HG03439 (cell line): ENCODE data around the gene FOLR3.
"Not testable (repeated sequence)": the region's sequence is repeated elsewhere in the genome, so short reads cannot be mapped to it uniquely, and the experiment has no call there.

ENCODE experiments used
- ATAC-seq: cut with Tn5 transposase; IDR thresholded peaks from one replicate; pipeline ENCODE4 v1.9.1; 2021; ENCODE audit warnings: mild to moderate bottlenecking, moderate library complexity; ENCODE audit not compliant: unreplicated experiment

Gene FOLR3

DNA sequence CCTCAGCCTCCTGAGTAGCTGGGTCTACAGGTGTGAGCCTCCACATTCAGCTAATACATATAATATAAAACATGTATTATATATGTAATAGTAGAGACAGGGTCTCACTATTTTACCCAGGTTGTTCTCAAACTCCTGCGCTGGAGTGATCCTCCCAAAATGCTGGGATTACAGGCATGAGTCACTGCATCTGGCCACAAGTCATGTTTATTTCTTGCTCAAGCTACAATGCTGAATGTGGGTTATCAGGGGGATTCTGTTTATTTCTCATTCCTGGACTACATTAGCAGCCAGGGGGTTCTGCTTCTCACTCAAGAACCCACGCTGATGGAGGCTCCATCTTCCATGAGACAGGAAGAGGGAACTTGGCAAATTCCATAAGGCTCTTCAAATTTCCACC, 24.8 kb downstream of the FOLR3 start:
- ATAC-seq, result no peak

- no peak for ATAC-seq
These were observed 27.5 kb downstream of the FOLR3 start for GRCh38 chr11:72162891-72163492.

GRCh38 chr11:72164187-72164586, 28.7 kb downstream of the FOLR3 start:
- ATAC-seq, result not testable (repeated sequence)

- ATAC-seq, result not testable (repeated sequence)
These were observed 33.6 kb downstream of the FOLR3 start for GRCh38 chr11:72169046-72169555.

DNA sequence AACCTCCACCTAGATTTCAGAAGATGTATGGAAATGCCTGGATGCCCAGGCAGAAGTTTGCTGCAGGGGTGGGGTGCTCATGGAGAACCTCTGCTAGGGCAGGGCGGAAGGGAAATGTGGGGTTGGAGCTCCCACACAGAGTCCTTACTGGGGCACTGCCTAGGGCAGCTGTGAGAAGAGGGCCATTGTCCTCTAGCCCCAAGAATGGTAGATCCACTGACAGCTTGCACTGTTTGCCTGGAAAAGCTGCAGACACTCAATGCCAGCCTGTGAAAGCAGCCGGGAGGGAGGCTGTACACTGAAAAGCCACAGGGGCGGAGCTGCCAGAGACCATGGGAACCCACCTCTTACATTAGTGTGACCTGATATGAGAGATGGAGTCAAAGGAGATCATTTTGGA, 34.2 kb downstream of the FOLR3 start:
- ATAC-seq, result not testable (repeated sequence)

- not testable (repeated sequence) for ATAC-seq
These were observed 36.5 kb downstream of the FOLR3 start for GRCh38 chr11:72172043-72172442.

- ATAC-seq, result no peak
These were observed 37.8 kb downstream of the FOLR3 start for GRCh38 chr11:72173291-72173690.

DNA sequence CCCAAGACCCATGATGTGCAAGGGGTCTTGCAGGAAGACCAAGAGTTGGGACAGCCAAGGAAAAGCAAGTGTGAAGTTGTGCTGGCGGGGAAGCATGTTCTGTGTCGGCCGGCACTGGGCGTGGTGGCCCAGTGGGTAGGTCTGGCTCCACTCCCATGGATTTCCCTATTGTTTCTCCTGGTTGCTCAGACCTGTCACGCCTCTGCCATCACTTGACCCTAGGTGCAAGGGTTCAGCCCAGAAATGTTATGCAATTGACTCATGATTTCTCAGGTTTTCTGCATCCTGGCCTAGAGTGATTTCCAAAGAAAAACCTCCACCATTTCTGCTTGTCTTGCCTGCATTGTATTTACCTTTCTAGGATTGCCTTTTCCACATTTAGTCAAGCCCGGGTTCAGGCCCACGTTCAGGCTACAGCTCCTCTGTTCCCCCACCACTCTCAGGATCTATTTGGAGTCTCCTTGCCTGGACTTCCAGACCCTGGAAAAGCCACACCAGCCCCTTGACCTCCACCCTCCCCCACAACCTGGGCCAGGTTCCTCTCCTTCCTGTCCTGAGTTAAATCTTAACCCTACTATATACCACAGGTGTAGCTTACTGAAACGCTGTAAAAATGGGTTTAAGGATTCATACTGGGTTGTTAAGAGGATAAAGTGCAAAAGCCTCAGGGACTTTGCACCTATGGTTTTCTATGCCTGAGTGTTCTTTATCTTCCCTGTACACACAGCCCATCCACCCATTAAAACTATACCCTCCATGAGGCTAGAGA, 39.0 kb downstream of the FOLR3 start:
- ATAC-seq, result no peak

DNA sequence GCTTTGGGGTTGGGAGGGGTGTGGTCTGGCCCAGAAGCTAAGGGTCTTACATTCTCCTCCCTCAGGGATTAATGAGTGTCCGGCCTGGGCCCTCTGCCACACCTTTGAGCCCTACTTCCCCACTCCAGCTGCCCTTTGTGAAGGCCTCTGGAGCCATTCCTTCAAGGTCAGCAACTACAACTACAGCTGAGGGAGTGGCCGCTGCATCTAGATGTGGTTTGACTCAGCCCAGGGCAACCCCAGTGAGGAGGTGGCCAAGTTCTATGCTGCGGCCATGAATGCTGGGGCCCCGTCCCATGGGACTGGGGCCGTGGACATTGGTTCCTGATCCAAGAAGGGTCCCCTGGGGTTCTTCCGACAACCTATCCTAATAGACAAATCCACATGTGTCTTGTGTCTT, 42.1 kb downstream of the FOLR3 start:
- ATAC-seq, result no peak

GRCh38 chr11:72179049-72179803, 43.7 kb downstream of the FOLR3 start:
- no peak for ATAC-seq

- no peak for ATAC-seq
These were observed 44.4 kb downstream of the FOLR3 start for GRCh38 chr11:72179804-72180396.

DNA sequence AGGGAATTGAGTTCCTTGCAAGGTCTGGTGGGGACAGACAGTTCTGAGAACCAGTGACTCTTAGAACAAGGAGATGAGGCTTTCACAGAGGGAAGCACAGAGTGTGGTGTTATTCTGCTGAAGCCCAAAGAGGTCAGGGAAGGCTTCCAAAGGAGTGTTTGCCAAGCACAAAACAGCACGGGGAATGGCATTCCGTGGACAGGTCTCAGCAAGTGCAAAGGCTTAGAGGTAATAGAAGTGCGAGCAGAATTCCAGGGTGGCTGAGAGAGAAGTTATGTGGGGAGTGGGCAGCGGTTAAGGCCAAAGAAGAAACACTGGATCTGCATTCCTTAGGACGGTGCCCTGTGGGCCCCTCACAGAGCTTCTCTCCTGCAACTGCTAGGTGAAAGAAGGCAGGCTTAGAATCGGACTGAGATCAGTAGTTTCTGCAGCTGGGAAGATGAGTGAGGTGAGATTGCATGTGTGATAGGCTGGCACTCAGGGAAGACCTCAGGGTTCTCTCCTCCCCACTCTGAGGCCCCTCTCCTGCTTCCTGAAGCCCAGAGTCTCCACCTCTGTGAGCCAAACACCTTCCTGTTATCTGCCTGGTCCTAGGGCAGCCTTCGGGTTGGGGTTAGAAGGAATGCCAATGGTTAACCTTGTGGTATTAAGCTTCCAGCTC, 45.5 kb downstream of the FOLR3 start:
- not testable (repeated sequence) for ATAC-seq

- ATAC-seq, result not testable (repeated sequence)
These were observed 46.0 kb downstream of the FOLR3 start for GRCh38 chr11:72181553-72181958.

GRCh38 chr11:72188267-72188666, 52.7 kb downstream of the FOLR3 start:
- no peak for ATAC-seq
